Skeletal muscle satellite cell (primary cell): ENCODE data around the gene SREK1.

Experiments
- H3K27me3 ChIP-seq: 2 replicates; pipeline ENCODE4 v1.7.0; 2013; ENCODE audit warnings: low read length; ENCODE audit not compliant: control insufficient read depth, insufficient read depth
- H3K36me3 ChIP-seq: 2 replicates; pipeline ENCODE4 v1.7.0; 2013; ENCODE audit warnings: mild to moderate bottlenecking, control low read depth, low read length; ENCODE audit not compliant: insufficient read depth
- H3K4me1 ChIP-seq: 2 replicates; pipeline ENCODE4 v1.7.0; 2013; ENCODE audit warnings: low read length; ENCODE audit not compliant: control insufficient read depth, insufficient read depth
- H3K4me2 ChIP-seq: 2 replicates; pipeline ENCODE4 v1.7.0; 2013; ENCODE audit warnings: mild to moderate bottlenecking, low read length
- H3K4me3 ChIP-seq: 2 replicates; pipeline ENCODE4 v1.7.0; 2013; ENCODE audit warnings: low read length
- H3K9ac ChIP-seq: 2 replicates; pipeline ENCODE4 v1.7.0; 2013; ENCODE audit warnings: mild to moderate bottlenecking, low read depth, low read length, moderate library complexity
- H3K9me3 ChIP-seq: replicated peaks from 2 replicates; pipeline ENCODE4 v1.7.0; 2013; ENCODE audit warnings: mild to moderate bottlenecking, control low read depth, low read length

SREK1 gene

GRCh38 chr5:66139318-66139712 lies 4.8 kb upstream of the SREK1 start:
- Histone ChIP-seq H3K4me1 (peaks cover 7% of the 10 kb centered on the region), H3K9me3 (no peaks in the 10 kb centered on the region), H3K27me3 (no peaks in the 10 kb centered on the region), H3K4me3 (no peak overlapping the region), H3K9ac (no peak overlapping the region), H3K4me2 (no peak overlapping the region), H3K36me3 (no peaks in the 10 kb centered on the region)

GRCh38 chr5:66142417-66142816 lies 1.7 kb upstream of the SREK1 start:
- Histone ChIP-seq H3K4me2 (no peak overlapping the region), H3K9ac (no peak overlapping the region), H3K36me3 (no peaks in the 10 kb centered on the region), H3K9me3 (no peaks in the 10 kb centered on the region), H3K4me3 (no peak overlapping the region), H3K27me3 (no peaks in the 10 kb centered on the region), H3K4me1 (peaks cover 20% of the 10 kb centered on the region)

- Histone ChIP-seq H3K9ac (peak overlapping the region; percentile 97), H3K4me3 (peak overlapping the region; percentile 95), H3K27me3 (no peaks in the 10 kb centered on the region), H3K4me2 (peak overlapping the region; percentile 83), H3K36me3 (no peaks in the 10 kb centered on the region), H3K4me1 (peaks cover 23% of the 10 kb centered on the region), H3K9me3 (no peaks in the 10 kb centered on the region)
Observed at GRCh38 chr5:66143473-66144073, 527 bp upstream of the SREK1 start.

- peak overlapping the region; percentile 97 for H3K9ac ChIP-seq
- H3K4me1 ChIP-seq: peaks cover 23% of the 10 kb centered on the region
- H3K27me3 ChIP-seq: no peaks in the 10 kb centered on the region
Observed at GRCh38 chr5:66144834-66145390, 812 bp downstream of the SREK1 start.

GRCh38 chr5:66145737-66146136 lies 1.6 kb downstream of the SREK1 start:
- no peaks in the 10 kb centered on the region for H3K27me3 ChIP-seq
- H3K4me3 ChIP-seq: peak overlapping the region; percentile 95
- H3K4me1 ChIP-seq: peaks cover 23% of the 10 kb centered on the region
- H3K9ac ChIP-seq: peak overlapping the region; percentile 97
- no peaks in the 10 kb centered on the region for H3K9me3 ChIP-seq
- H3K36me3 ChIP-seq: no peaks in the 10 kb centered on the region
- H3K4me2 ChIP-seq: peak overlapping the region; percentile 83

More at GRCh38 chr5:66144834-66145390, 812 bp downstream of the SREK1 start:
- peak overlapping the region; percentile 83 for H3K4me2 ChIP-seq
- H3K4me3 ChIP-seq: peak overlapping the region; percentile 95
- no peaks in the 10 kb centered on the region for H3K9me3 ChIP-seq
- H3K36me3 ChIP-seq: no peaks in the 10 kb centered on the region

GRCh38 chr5:66149950-66150349 lies 5.8 kb downstream of the SREK1 start:
- Histone ChIP-seq H3K4me3 (no peak overlapping the region), H3K9ac (no peak overlapping the region), H3K9me3 (no peaks in the 10 kb centered on the region), H3K36me3 (no peaks in the 10 kb centered on the region), H3K4me1 (peaks cover 17% of the 10 kb centered on the region), H3K27me3 (no peaks in the 10 kb centered on the region), H3K4me2 (no peak overlapping the region)

- H3K4me2 ChIP-seq: no peak overlapping the region
- no peaks in the 10 kb centered on the region for H3K9me3 ChIP-seq
- H3K4me1 ChIP-seq: peaks cover 17% of the 10 kb centered on the region
- H3K4me3 ChIP-seq: no peak overlapping the region
- no peaks in the 10 kb centered on the region for H3K27me3 ChIP-seq
- no peak overlapping the region for H3K9ac ChIP-seq
- H3K36me3 ChIP-seq: peaks cover 8% of the 10 kb centered on the region
Observed at GRCh38 chr5:66151030-66151429, 6.9 kb downstream of the SREK1 start.

- H3K9me3 ChIP-seq: no peaks in the 10 kb centered on the region
- H3K27me3 ChIP-seq: no peaks in the 10 kb centered on the region
- no peak overlapping the region for H3K4me3 ChIP-seq
- H3K4me2 ChIP-seq: no peak overlapping the region
- H3K9ac ChIP-seq: no peak overlapping the region
- peaks cover 12% of the 10 kb centered on the region for H3K4me1 ChIP-seq
- H3K36me3 ChIP-seq: peaks cover 13% of the 10 kb centered on the region
Observed at GRCh38 chr5:66151491-66151890, 7.4 kb downstream of the SREK1 start.

- H3K4me2 ChIP-seq: no peak overlapping the region
- no peak overlapping the region for H3K4me3 ChIP-seq
- no peaks in the 10 kb centered on the region for H3K4me1 ChIP-seq
- no peaks in the 10 kb centered on the region for H3K27me3 ChIP-seq
- no peaks in the 10 kb centered on the region for H3K9me3 ChIP-seq
- no peak overlapping the region for H3K9ac ChIP-seq
- H3K36me3 ChIP-seq: peaks cover 51% of the 10 kb centered on the region
Observed at GRCh38 chr5:66157046-66157445, 12.9 kb downstream of the SREK1 start.

- no peak overlapping the region for H3K9ac ChIP-seq
- H3K27me3 ChIP-seq: no peaks in the 10 kb centered on the region
- no peak overlapping the region for H3K4me3 ChIP-seq
- peaks cover 77% of the 10 kb centered on the region for H3K36me3 ChIP-seq
- H3K9me3 ChIP-seq: no peaks in the 10 kb centered on the region
- no peak overlapping the region for H3K4me2 ChIP-seq
- no peaks in the 10 kb centered on the region for H3K4me1 ChIP-seq
Observed at GRCh38 chr5:66161356-66161755, 17.3 kb downstream of the SREK1 start.

GRCh38 chr5:66164044-66164790 lies 20.1 kb downstream of the SREK1 start:
- no peak overlapping the region for H3K9ac ChIP-seq
- H3K9me3 ChIP-seq: no peaks in the 10 kb centered on the region
- H3K4me1 ChIP-seq: no peaks in the 10 kb centered on the region
- no peak overlapping the region for H3K4me2 ChIP-seq
- H3K27me3 ChIP-seq: no peaks in the 10 kb centered on the region
- H3K36me3 ChIP-seq: peaks cover 77% of the 10 kb centered on the region
- H3K4me3 ChIP-seq: no peak overlapping the region
